Uterus (tissue), 2 donors: ENCODE results near the gene SLC6A6.

Source experiments
- POLR2A ChIP-seq, 2 donors: fragments of 450-650 bp; IDR thresholded peaks; one replicate each; pipeline ENCODE4 v1.6.1; 2016; ENCODE audit warnings: antibody characterized with exemption in 2 of 2, mild to moderate bottlenecking in 1 of 2, moderate library complexity in 1 of 2
- TF ChIP-seq, protein P1 (sequence below), 4 experiments: fragments of 200-600 bp in 2 of 4; fragments of 450-650 bp in 2 of 4; sonication (generic) in 2 of 4; IDR thresholded peaks; one replicate each; pipeline ENCODE4 v1.5.1; 2016 to 2019; ENCODE audit warnings: antibody characterized with exemption in 4 of 4, mild to moderate bottlenecking in 2 of 4, moderate library complexity in 1 of 4

DNA sequence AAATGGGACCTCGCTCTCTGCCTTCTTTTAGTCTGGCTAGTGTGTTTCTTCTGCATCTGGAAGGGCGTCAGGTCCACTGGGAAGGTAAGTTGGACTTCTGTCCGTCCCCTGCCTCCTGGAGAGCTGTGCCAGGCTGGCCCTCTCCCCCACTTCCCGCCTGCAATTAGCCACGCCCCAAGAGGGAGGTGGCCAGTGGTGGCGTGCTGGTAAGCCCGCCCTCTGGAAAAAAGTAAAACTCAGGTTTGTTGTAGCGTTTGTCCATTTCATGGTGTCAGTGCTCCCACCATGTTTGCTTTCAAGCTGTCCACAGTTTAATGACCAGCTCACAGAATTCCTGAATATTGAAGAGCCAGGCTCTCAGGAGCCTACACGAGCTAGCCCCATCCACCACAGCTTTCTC lies 55.6 kb downstream of the SLC6A6 start:
- TF ChIP-seq, protein P1, sequence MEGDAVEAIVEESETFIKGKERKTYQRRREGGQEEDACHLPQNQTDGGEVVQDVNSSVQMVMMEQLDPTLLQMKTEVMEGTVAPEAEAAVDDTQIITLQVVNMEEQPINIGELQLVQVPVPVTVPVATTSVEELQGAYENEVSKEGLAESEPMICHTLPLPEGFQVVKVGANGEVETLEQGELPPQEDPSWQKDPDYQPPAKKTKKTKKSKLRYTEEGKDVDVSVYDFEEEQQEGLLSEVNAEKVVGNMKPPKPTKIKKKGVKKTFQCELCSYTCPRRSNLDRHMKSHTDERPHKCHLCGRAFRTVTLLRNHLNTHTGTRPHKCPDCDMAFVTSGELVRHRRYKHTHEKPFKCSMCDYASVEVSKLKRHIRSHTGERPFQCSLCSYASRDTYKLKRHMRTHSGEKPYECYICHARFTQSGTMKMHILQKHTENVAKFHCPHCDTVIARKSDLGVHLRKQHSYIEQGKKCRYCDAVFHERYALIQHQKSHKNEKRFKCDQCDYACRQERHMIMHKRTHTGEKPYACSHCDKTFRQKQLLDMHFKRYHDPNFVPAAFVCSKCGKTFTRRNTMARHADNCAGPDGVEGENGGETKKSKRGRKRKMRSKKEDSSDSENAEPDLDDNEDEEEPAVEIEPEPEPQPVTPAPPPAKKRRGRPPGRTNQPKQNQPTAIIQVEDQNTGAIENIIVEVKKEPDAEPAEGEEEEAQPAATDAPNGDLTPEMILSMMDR (IDR thresholded peaks at IDR 0.05): no peak
- no peak for TF ChIP-seq POLR2A (IDR thresholded peaks at IDR 0.05)
